GM23338 (cell line): ENCODE measurements around the gene PHLDB2. TPM values are rescaled to one million over a fixed set of nuclear protein-coding genes. Genes with fewer than 3 reads are reported as not detected.

Experiments used
- ATAC-seq: fragments of 200-7000 bp; cut with Tn5 transposase; 3 replicates; pipeline ENCODE4 v1.9.1; 2020
- DNase-seq: peaks from one replicate; pipeline ENCODE4 v3.0.0-alpha.2; 2015; ENCODE audit warnings: low spot score
- H2AFZ ChIP-seq: fragments of 200-600 bp; sonication (generic); 2 replicates; pipeline ENCODE4 v1.8.0; 2016; ENCODE audit warnings: antibody characterized with exemption, mild to moderate bottlenecking, moderate library complexity
- H3F3A ChIP-seq: fragments of 200-600 bp; sonication (generic); replicated peaks from 2 replicates; pipeline ENCODE4 v1.8.0; 2017; ENCODE audit warnings: antibody characterized with exemption, mixed run types, low read depth
- H3K27ac ChIP-seq: fragments of 200-600 bp; sonication (generic); 2 replicates; pipeline ENCODE4 v1.6.1; 2016; ENCODE audit warnings: low read depth
- H3K27me3 ChIP-seq: fragments of 200-600 bp; sonication (generic); 2 replicates; pipeline ENCODE4 v1.8.0; 2016; ENCODE audit warnings: mild to moderate bottlenecking, mixed run types, moderate library complexity; ENCODE audit not compliant: insufficient read depth
- H3K36me3 ChIP-seq: fragments of 200-600 bp; sonication (generic); 2 replicates; pipeline ENCODE4 v1.8.0; 2016; ENCODE audit warnings: mild to moderate bottlenecking; ENCODE audit not compliant: insufficient read depth
- H3K4me1 ChIP-seq: fragments of 200-600 bp; sonication (generic); 2 replicates; pipeline ENCODE4 v1.8.0; 2016; ENCODE audit warnings: mild to moderate bottlenecking, moderate library complexity; ENCODE audit not compliant: insufficient read depth
- H3K4me2 ChIP-seq: fragments of 200-600 bp; sonication (generic); 2 replicates; pipeline ENCODE4 v1.7.1; 2017; ENCODE audit warnings: mixed run types
- H3K4me3 ChIP-seq: fragments of 200-600 bp; sonication (generic); 2 replicates; pipeline ENCODE4 v1.6.1; 2016; ENCODE audit warnings: mixed run types
- H3K79me2 ChIP-seq: fragments of 200-600 bp; sonication (generic); replicated peaks from 2 replicates; pipeline ENCODE4 v1.8.0; 2017; ENCODE audit warnings: mild to moderate bottlenecking; ENCODE audit not compliant: insufficient read depth
- H3K9me2 ChIP-seq: fragments of 200-600 bp; sonication (generic); 2 replicates; pipeline ENCODE4 v1.8.0; 2017; ENCODE audit not compliant: insufficient read depth
- H4K20me1 ChIP-seq: fragments of 200-600 bp; sonication (generic); replicated peaks from 2 replicates; pipeline ENCODE4 v1.8.0; 2017; ENCODE audit warnings: mild to moderate bottlenecking; ENCODE audit not compliant: insufficient read depth
- H3K27ac Mint-ChIP-seq: 2 replicates; pipeline ENCODE4 v1.8.0; 2020; ENCODE audit warnings: inconsistent platforms, mild to moderate bottlenecking, moderate library complexity, mixed read lengths
- H3K27me3 Mint-ChIP-seq: 3 replicates; pipeline ENCODE4 v1.8.0; 2022; ENCODE audit warnings: low read depth, mild to moderate bottlenecking, moderate library complexity, mixed read lengths, inconsistent platforms; ENCODE audit not compliant: insufficient read depth, poor library complexity
- H3K36me3 Mint-ChIP-seq: 3 replicates; pipeline ENCODE4 v1.8.0; 2021; ENCODE audit warnings: low read depth, mild to moderate bottlenecking, inconsistent platforms, moderate library complexity, mixed read lengths
- H3K4me1 Mint-ChIP-seq: 3 replicates; pipeline ENCODE4 v1.8.0; 2020; ENCODE audit warnings: mild to moderate bottlenecking, inconsistent platforms, mixed read lengths
- H3K4me3 Mint-ChIP-seq: 3 replicates; pipeline ENCODE4 v1.8.0; 2021; ENCODE audit warnings: moderate library complexity, mild to moderate bottlenecking, inconsistent platforms, mixed read lengths
- H3K9me3 Mint-ChIP-seq: 3 replicates; pipeline ENCODE4 v1.8.0; 2020; ENCODE audit warnings: moderate library complexity, mild to moderate bottlenecking, inconsistent platforms, mixed read lengths
- CTCF ChIP-seq, 2 experiments: fragments of 200-600 bp in 1 of 2; sonication (generic) in 1 of 2; conservative IDR thresholded peaks; 2 replicates each; pipeline versions ENCODE4 v1.5.1 to v1.6.1; 2016 to 2017; ENCODE audit warnings: antibody characterized with exemption in 2 of 2, low read depth in 2 of 2, mild to moderate bottlenecking in 2 of 2, moderate library complexity in 1 of 2
- EZH2 ChIP-seq: fragments of 200-600 bp; sonication (generic); IDR thresholded peaks from one replicate; pipeline ENCODE4 v1.8.0; 2017; ENCODE audit warnings: antibody characterized with exemption, mild to moderate bottlenecking, low read depth; ENCODE audit not compliant: unreplicated experiment
- JUNB ChIP-seq: IDR thresholded peaks from one replicate; pipeline ENCODE4 v1.6.1; 2016; ENCODE audit warnings: antibody characterized with exemption; ENCODE audit not compliant: unreplicated experiment
- NANOG ChIP-seq: IDR thresholded peaks from 2 replicates; pipeline ENCODE4 v1.6.1; 2016; ENCODE audit warnings: antibody characterized with exemption, borderline replicate concordance
- POLR2AphosphoS5 ChIP-seq: IDR thresholded peaks from 2 replicates; pipeline ENCODE4 v1.6.1; 2016; ENCODE audit warnings: antibody characterized with exemption, low read depth
- ZNF114 ChIP-seq: fragments of 250-450 bp; sonication (Bioruptor Pico); IDR thresholded peaks from 2 replicates; pipeline ENCODE4 v1.5.0; 2020; ENCODE audit warnings: mild to moderate bottlenecking, moderate library complexity
- ZNF331 ChIP-seq: fragments of 250-450 bp; sonication (Bioruptor Pico); IDR thresholded peaks from 2 replicates; pipeline ENCODE4 v1.5.0; 2020; ENCODE audit warnings: low read depth, mild to moderate bottlenecking, moderate library complexity
- polyA plus RNA-seq: library from polyadenylated mRNA; unstranded; fragments of >200 nt; fragmentation: Nextera tagmentation; extraction: Ambion mirVana; gene quantifications from 2 replicates; pipeline ENCODE4 v1.2.1, GENCODE V29; 2016
- total RNA-seq: library from RNA; depleted of rRNA; stranded (reverse); fragments of >200 nt; shearing (Covaris generic); gene quantifications from 2 replicates; pipeline ENCODE4 v1.2.3, GENCODE V29; 2014
- TF ChIP-seq, protein P1 (sequence below): IDR thresholded peaks from one replicate; pipeline ENCODE4 v1.6.1; 2018; ENCODE audit warnings: antibody characterized with exemption; ENCODE audit not compliant: unreplicated experiment

The PHLDB2 gene
- total and polyA plus RNA-seq, 2 experiments from 2014 or later = 19.5 to 33.7 TPM

DNA sequence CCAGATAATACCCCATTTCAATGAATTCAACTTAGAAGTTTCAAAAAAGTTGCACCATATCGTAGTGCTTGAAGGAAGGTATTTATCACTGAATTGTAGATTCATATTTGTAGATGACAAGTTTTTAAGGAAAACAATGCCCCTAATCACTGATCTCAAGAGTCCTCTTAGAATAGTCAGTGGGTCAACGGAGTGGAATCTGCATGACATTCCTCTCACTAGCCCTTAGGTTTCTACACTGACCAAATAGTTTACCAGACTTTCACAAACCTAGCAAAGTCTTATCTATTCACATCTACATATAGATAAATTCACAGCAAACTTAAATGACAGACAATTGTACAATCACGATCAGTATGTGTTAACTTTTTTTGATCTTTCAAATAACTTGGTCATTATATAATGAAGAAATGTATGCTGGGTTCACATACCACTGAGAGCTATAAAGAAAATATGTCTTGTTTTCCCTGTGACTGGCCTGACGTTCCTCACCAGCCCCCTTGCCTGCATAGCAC, 35.7 kb upstream of the PHLDB2 start:
- peaks cover 8% of the 10 kb centered on the region for H3K27me3 Mint-ChIP-seq
- H4K20me1 ChIP-seq = no peaks in the 10 kb centered on the region
- H3K27ac Mint-ChIP-seq = no peak overlapping the region
- DNase-seq (no peak), ATAC-seq (no peak)
- H3K4me3 ChIP-seq = no peak overlapping the region
- no peaks in the 10 kb centered on the region for H3K36me3 ChIP-seq
- H3K36me3 Mint-ChIP-seq = no peaks in the 10 kb centered on the region
- no peaks in the 10 kb centered on the region for H3F3A ChIP-seq
- no peak for TF ChIP-seq POLR2AphosphoS5
- no peak for TF ChIP-seq JUNB
- TF ChIP-seq, protein P1, sequence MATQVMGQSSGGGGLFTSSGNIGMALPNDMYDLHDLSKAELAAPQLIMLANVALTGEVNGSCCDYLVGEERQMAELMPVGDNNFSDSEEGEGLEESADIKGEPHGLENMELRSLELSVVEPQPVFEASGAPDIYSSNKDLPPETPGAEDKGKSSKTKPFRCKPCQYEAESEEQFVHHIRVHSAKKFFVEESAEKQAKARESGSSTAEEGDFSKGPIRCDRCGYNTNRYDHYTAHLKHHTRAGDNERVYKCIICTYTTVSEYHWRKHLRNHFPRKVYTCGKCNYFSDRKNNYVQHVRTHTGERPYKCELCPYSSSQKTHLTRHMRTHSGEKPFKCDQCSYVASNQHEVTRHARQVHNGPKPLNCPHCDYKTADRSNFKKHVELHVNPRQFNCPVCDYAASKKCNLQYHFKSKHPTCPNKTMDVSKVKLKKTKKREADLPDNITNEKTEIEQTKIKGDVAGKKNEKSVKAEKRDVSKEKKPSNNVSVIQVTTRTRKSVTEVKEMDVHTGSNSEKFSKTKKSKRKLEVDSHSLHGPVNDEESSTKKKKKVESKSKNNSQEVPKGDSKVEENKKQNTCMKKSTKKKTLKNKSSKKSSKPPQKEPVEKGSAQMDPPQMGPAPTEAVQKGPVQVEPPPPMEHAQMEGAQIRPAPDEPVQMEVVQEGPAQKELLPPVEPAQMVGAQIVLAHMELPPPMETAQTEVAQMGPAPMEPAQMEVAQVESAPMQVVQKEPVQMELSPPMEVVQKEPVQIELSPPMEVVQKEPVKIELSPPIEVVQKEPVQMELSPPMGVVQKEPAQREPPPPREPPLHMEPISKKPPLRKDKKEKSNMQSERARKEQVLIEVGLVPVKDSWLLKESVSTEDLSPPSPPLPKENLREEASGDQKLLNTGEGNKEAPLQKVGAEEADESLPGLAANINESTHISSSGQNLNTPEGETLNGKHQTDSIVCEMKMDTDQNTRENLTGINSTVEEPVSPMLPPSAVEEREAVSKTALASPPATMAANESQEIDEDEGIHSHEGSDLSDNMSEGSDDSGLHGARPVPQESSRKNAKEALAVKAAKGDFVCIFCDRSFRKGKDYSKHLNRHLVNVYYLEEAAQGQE = no peak
- no peak for TF ChIP-seq NANOG
- H3K4me3 Mint-ChIP-seq = no peak overlapping the region
- peaks cover 10% of the 10 kb centered on the region; the same call in 1 of the 2 replicates for H3K9me2 ChIP-seq
- no peaks in the 10 kb centered on the region for H3K4me1 ChIP-seq
- H3K4me2 ChIP-seq = no peak overlapping the region
- peak overlapping the region; percentile 69; the same call in 1 of the 2 replicates for H2AFZ ChIP-seq
- H3K27me3 ChIP-seq = no peaks in the 10 kb centered on the region
- H3K27ac ChIP-seq = no peak overlapping the region
- H3K4me1 Mint-ChIP-seq = no peaks in the 10 kb centered on the region
- H3K79me2 ChIP-seq = no peaks in the 10 kb centered on the region
- no peaks in the 10 kb centered on the region; the same call in 2 of the 3 replicates for H3K9me3 Mint-ChIP-seq

GRCh38 chr3:111824351-111824750, 34.7 kb upstream of the PHLDB2 start:
- H3K79me2 ChIP-seq = no peaks in the 10 kb centered on the region
- no peak overlapping the region for H3K27ac ChIP-seq
- no peaks in the 10 kb centered on the region for H3K36me3 ChIP-seq
- Mint-ChIP-seq H3K27me3 (peaks cover 5% of the 10 kb centered on the region), H3K36me3 (no peaks in the 10 kb centered on the region), H3K4me1 (no peaks in the 10 kb centered on the region), H3K27ac (no peak overlapping the region), H3K4me3 (no peak overlapping the region), H3K9me3 (no peaks in the 10 kb centered on the region; the same call in 2 of the 3 replicates)
- H3K4me3 ChIP-seq = no peak overlapping the region
- peaks cover 10% of the 10 kb centered on the region; the same call in 1 of the 2 replicates for H3K9me2 ChIP-seq
- DNase-seq (no peak), ATAC-seq (no peak)
- no peaks in the 10 kb centered on the region for H3F3A ChIP-seq
- no peaks in the 10 kb centered on the region for H3K4me1 ChIP-seq
- H2AFZ ChIP-seq = peak overlapping the region; percentile 69
- no peak overlapping the region for H3K4me2 ChIP-seq
- no peaks in the 10 kb centered on the region for H4K20me1 ChIP-seq
- H3K27me3 ChIP-seq = no peaks in the 10 kb centered on the region
- TF ChIP-seq, protein P1 = no peak
- TF ChIP-seq NANOG = no peak
- no peak for TF ChIP-seq ZNF114 (CRISPR knock-in tag)
- no peak for TF ChIP-seq ZNF331
- no peak for TF ChIP-seq CTCF (conservative IDR thresholded peaks at IDR 0.05; ENCODE audit: low read depth in 2 of 2)
- TF ChIP-seq EZH2 = no peak
